Large intestine (tissue), 3 donors: ENCODE measurements around the gene SLC25A5. TPM values are rescaled to one million over a fixed set of nuclear protein-coding genes. Genes with fewer than 3 reads are reported as not detected.
A peak's percentile ranks its signal among the peaks of the same experiment; 100 is the strongest.
"Not testable (repeated sequence)": the region's sequence is repeated elsewhere in the genome, so short reads cannot be mapped to it uniquely, and the experiment has no call there.

ENCODE experiments used
- DNase-seq, 2 donors: peaks; one replicate each; pipeline versions ENCODE4 v3.0.0 to v3.0.0-alpha.2; 2013
- H3K27ac ChIP-seq: one replicate; pipeline ENCODE4 v1.5.1; 2013; ENCODE audit warnings: low read length
- H3K27me3 ChIP-seq: 2 replicates; pipeline ENCODE4 v1.6.1; 2013; ENCODE audit warnings: low read length; ENCODE audit not compliant: control insufficient read depth, insufficient read depth
- H3K36me3 ChIP-seq: 2 replicates; pipeline ENCODE4 v1.6.1; 2013; ENCODE audit warnings: low read length; ENCODE audit not compliant: control insufficient read depth, insufficient read depth
- H3K4me1 ChIP-seq: one replicate; pipeline ENCODE4 v1.6.1; 2013; ENCODE audit warnings: low read length; ENCODE audit not compliant: control insufficient read depth, insufficient read depth
- H3K4me3 ChIP-seq: one replicate; pipeline ENCODE4 v1.5.1; 2013; ENCODE audit warnings: low read length
- H3K9me3 ChIP-seq: one replicate; pipeline ENCODE4 v1.6.1; 2013; ENCODE audit warnings: mild to moderate bottlenecking, low read depth, low read length, moderate library complexity; ENCODE audit not compliant: control insufficient read depth
- WGBS: methylation state at CpG from one replicate; pipeline ENCODE4 v1.1.5; 2013; ENCODE audit warnings: low lambda C conversion rate; ENCODE audit not compliant: insufficient coverage; 5-methylcytosine and 5-hydroxymethylcytosine counted together
- polyA plus RNA-seq: library from polyadenylated mRNA; unstranded; fragments of 120-200 nt; gene quantifications from one replicate; pipeline ENCODE4 v1.2.1, GENCODE V29; 2013

SLC25A5 gene
- polyA plus RNA-seq, 1 donor = 559 TPM

DNA sequence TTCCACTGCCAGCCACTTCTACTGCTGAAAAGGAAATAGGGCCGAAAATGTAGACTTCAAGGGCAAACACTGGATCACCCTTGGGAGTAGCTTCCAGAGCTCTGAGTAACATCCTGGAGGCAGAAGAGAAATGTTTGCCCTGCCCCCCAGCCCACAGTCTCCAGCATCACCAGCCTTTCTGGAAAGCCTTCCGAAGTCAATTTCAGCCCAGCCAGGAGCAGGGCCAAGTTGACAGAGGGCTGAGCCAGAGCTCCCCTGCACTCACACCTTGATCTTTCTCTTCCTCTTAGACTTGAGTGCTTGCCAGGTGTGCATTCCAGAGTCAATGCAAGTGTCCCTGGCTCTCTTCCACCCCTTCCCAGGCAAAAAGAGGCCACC is 35.2 kb downstream of the SLC25A5 start:
- no CpG with 5 or more reads among the region's 2 CpGs for WGBS
- peak overlapping the region; percentile 95 for H3K27ac ChIP-seq
- no peaks in the 10 kb centered on the region for H3K9me3 ChIP-seq
- H3K36me3 ChIP-seq = no peaks in the 10 kb centered on the region
- H3K27me3 ChIP-seq = no peaks in the 10 kb centered on the region
- no peak for DNase-seq
- peaks cover 45% of the 10 kb centered on the region for H3K4me1 ChIP-seq
- H3K4me3 ChIP-seq = no peak overlapping the region

DNA sequence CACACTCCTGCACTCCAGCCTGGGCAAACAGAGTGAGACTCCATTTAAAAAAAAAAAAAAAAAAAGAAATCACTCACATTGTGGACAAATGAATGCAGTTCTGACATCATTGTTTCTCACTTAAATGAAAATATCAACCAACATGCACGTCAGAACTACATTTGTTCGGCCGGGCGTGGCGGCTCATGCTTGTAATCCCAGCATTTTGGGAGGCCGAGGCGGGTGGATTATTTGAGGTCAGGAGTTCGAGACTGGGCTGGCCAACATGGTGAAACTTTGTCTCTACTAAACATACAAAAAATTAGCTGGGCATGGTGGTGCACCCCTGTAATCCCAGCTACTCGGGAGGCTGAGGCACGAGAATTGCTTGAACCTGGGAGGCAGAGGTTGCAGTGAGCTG is 36.9 kb downstream of the SLC25A5 start:
- H3K9me3 ChIP-seq, DNase-seq, H3K36me3 ChIP-seq, H3K27me3 ChIP-seq, H3K4me3 ChIP-seq: not testable (repeated sequence)
- Histone ChIP-seq H3K27ac (peak overlapping the region; percentile 49), H3K4me1 (peaks cover 44% of the 10 kb centered on the region)
- no CpG with 5 or more reads among the region's 10 CpGs for WGBS

DNA sequence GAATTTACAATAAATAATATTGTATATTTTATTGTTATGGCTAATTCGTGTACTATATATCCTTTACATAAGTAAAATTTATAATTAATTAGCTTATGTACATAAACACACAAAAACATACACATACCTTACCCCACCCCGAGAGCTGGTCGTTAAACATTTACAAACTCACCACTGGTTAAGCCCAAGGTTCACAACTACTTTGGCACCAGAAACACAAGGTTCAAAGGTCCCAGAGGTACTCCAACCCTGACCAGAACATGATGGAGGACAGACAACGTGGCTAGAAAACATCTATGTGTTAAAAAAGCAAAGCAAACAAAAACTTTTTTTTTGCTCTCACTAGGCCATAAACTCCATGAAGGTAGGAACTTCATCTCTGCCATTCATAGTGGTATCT is 37.7 kb downstream of the SLC25A5 start:
- H3K9me3 ChIP-seq = no peaks in the 10 kb centered on the region
- H3K4me1 ChIP-seq = peaks cover 36% of the 10 kb centered on the region
- H3K4me3 ChIP-seq = no peak overlapping the region
- no CpG with 5 or more reads among the region's 4 CpGs for WGBS
- H3K27ac ChIP-seq = peak overlapping the region; percentile 63
- no peaks in the 10 kb centered on the region for H3K36me3 ChIP-seq
- H3K27me3 ChIP-seq = no peaks in the 10 kb centered on the region
- DNase-seq = peak; percentile 65 to 84

DNA sequence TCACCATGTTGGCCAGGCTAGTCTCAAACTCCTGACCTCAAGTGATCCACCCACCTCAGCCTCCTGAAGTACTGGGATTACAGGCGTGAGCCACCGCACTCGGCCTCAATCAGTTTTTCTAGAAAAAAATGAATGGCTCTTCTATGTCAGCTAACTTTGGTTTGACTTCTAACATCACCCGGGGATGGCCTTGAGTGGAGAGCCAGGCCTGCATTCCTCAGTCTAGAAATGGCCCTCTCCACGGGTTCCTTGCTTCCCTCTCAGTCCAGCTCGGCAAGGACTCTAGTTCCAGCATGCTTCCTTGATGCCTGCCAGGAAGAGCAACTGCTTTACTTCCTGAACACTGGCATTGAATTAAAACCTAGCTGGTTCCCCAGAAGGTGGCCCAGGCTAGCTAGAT is 39.0 kb downstream of the SLC25A5 start:
- Histone ChIP-seq H3K4me1 (peaks cover 30% of the 10 kb centered on the region), H3K27me3 (no peaks in the 10 kb centered on the region), H3K4me3 (no peak overlapping the region), H3K36me3 (no peaks in the 10 kb centered on the region), H3K27ac (peak overlapping the region; percentile 70), H3K9me3 (no peaks in the 10 kb centered on the region)
- DNase-seq = peak in 1 of 2 donors; percentile 13
- no CpG with 5 or more reads among the region's 6 CpGs for WGBS

DNA sequence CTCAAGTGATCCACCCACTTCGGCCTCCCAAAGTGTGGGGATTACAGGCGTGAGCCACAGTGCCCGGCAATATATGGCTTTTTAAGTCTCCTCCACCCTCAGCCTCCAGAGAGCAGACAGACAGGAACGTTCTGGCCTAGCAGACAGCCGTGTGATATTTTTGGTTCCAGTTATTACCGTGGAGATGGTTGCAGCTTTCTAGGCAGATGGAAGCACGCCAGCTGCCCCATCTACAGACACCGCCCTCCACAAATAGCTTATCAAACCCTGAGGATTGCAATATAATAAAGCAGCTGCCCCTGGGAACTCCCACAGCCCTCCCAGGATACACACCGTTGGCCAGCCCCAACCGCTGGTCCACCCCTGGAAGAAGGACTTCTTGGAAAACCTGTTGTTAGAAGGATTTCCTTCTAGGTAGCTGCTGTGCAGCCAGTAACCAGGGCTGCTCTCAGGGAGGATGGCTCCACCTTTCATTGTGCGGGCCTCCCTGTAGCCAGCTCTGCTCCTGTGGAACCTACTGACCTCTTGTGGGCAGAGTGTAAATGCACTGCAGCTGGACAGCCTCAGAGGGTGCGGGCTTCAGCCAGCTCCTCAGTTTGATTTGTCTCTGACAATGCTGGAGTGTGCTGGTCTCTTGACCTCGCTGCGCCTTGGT is 44.0 kb downstream of the SLC25A5 start:
- no peaks in the 10 kb centered on the region for H3K27me3 ChIP-seq
- WGBS = no CpG with 5 or more reads among the region's 14 CpGs
- no peak overlapping the region for H3K4me3 ChIP-seq
- no peaks in the 10 kb centered on the region for H3K9me3 ChIP-seq
- peak overlapping the region; percentile 60 for H3K27ac ChIP-seq
- H3K4me1 ChIP-seq = peaks cover 5% of the 10 kb centered on the region
- peak; percentile 67 to 76 for DNase-seq
- H3K36me3 ChIP-seq = no peaks in the 10 kb centered on the region

DNA sequence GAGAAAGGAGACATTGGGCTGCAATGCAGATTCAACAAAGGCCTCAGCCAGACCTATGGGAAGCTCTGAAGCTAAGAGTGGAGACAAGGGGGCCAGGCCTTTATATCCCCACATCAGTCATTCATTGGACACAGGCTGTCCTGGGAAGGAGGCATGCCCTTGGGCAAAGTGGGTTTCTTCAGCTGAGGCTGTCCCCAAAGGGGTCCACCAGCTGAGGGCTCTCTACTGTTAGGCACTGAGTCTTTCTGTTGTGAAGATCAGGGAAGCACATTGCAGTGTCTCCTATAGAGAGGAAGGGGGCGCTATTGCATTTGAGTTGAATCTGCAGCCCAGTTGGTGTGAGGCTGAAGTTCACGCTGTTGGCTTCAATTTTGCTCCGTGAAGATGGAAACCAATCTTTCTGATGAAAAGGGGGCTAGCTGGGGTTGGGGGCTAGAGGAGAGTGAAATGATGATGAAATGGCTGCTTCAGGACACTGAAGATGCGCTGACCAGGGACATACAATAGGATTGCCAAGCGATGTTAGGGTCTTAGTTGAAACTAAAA is 48.0 kb downstream of the SLC25A5 start:
- H3K4me1 ChIP-seq = no peaks in the 10 kb centered on the region

DNA sequence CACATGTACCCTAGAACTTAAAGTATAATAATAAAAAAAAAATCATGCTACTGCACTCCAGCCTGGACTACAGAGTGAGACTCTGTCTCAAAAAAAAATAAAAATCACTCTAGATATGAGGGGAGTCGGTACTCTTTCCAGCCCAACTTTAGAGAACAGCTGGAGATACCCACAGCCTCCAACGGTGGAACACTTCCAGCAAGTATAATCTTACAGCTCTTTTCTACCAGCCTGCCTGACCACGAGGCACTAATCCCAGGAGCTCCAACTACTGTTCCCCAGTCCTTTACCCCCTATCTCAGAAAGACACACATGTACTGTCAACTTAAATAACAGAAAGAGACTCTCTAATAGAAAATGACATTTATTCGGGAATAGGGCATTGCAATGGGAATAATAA is 50.1 kb downstream of the SLC25A5 start:
- H3K27me3 ChIP-seq = no peaks in the 10 kb centered on the region

More for the DNA sequence above, 48.0 kb downstream of the SLC25A5 start:
- no peaks in the 10 kb centered on the region for H3K9me3 ChIP-seq
- WGBS = no CpG with 5 or more reads among the region's 5 CpGs
- no peak overlapping the region for H3K4me3 ChIP-seq
- H3K27me3 ChIP-seq = no peaks in the 10 kb centered on the region
- no peak overlapping the region for H3K27ac ChIP-seq
- no peaks in the 10 kb centered on the region for H3K36me3 ChIP-seq
- peak; percentile 48 to 51 for DNase-seq

More for the DNA sequence above, 50.1 kb downstream of the SLC25A5 start:
- no peak overlapping the region for H3K27ac ChIP-seq
- no peaks in the 10 kb centered on the region for H3K36me3 ChIP-seq
- no peaks in the 10 kb centered on the region for H3K9me3 ChIP-seq
- H3K4me3 ChIP-seq = no peak overlapping the region
- WGBS = no CpG with 5 or more reads among the region's 4 CpGs
- no peaks in the 10 kb centered on the region for H3K4me1 ChIP-seq
- DNase-seq = no peak

Other genes starting within 250 kb of the SLC25A5 start
- 276 TPM for gene PGRMC1, start 232.2 kb upstream of the SLC25A5 start, polyA plus RNA-seq
- 13.2 TPM for gene SLC25A43, start 69.1 kb upstream of the SLC25A5 start, polyA plus RNA-seq
- 24.5 TPM for gene STEEP1, start 97.0 kb downstream of the SLC25A5 start, polyA plus RNA-seq
- 61.6 TPM for gene UBE2A, start 106.1 kb downstream of the SLC25A5 start, polyA plus RNA-seq
- 8.5 TPM for gene NKRF, start 138.0 kb downstream of the SLC25A5 start, polyA plus RNA-seq
- gene SEPTIN6, start 224.7 kb downstream of the SLC25A5 start, polyA plus RNA-seq = 29.2 TPM